HepG2 (cell line): ENCODE data around the gene CLDN19. TPM values are rescaled to one million over a fixed set of nuclear protein-coding genes. Genes with fewer than 3 reads are reported as not detected.

Experiments used
- ATF7-NPFF ChIP-seq: sonication (generic); formaldehyde crosslinking; IDR thresholded peaks from 2 replicates; pipeline ENCODE4 v1.8.1; 2023; ENCODE audit warnings: mild to moderate bottlenecking, low read depth, missing genetic modification reagents, moderate library complexity
- CBX1 ChIP-seq: IDR thresholded peaks from one replicate; pipeline ENCODE4 v1.6.1; 2016; ENCODE audit warnings: antibody characterized with exemption, low read depth
- CHD4 ChIP-seq: fragments of 200-600 bp; sonication (generic); IDR thresholded peaks from 2 replicates; pipeline ENCODE4 v1.7.0; 2017; ENCODE audit warnings: mild to moderate bottlenecking, low read length, borderline replicate concordance
- GTF3A ChIP-seq: sonication (generic); formaldehyde crosslinking; conservative IDR thresholded peaks from 2 replicates; pipeline ENCODE4 v1.4.0; 2020; ENCODE audit warnings: mild to moderate bottlenecking, missing genetic modification reagents
- HOXA3 ChIP-seq: sonication (generic); formaldehyde crosslinking; IDR thresholded peaks from 2 replicates; pipeline ENCODE4 v1.5.0; 2020; ENCODE audit warnings: missing genetic modification reagents
- JUND ChIP-seq: sonication (generic); formaldehyde crosslinking; IDR thresholded peaks from 2 replicates; pipeline ENCODE4 v1.8.0; 2022; ENCODE audit warnings: mild to moderate bottlenecking, missing genetic modification reagents
- MED1 ChIP-seq: sonication (generic); formaldehyde crosslinking; IDR thresholded peaks from 2 replicates; pipeline ENCODE4 v1.4.0; 2020; ENCODE audit warnings: missing genetic modification reagents
- RCOR2 ChIP-seq: IDR thresholded peaks from 2 replicates; pipeline ENCODE4 v1.6.1; 2016; ENCODE audit warnings: missing biosample characterization, missing genetic modification reagents
- SP4 ChIP-seq: sonication (generic); formaldehyde crosslinking; IDR thresholded peaks from 2 replicates; pipeline ENCODE4 v1.8.1; 2023; ENCODE audit warnings: mild to moderate bottlenecking, missing genetic modification reagents
- YEATS4 ChIP-seq: sonication (generic); formaldehyde crosslinking; IDR thresholded peaks from 2 replicates; pipeline ENCODE4 v1.4.0; 2020; ENCODE audit warnings: missing genetic modification reagents, borderline replicate concordance
- ZFP62 ChIP-seq: sonication (generic); formaldehyde crosslinking; IDR thresholded peaks from 2 replicates; pipeline ENCODE4 v1.4.0; 2020; ENCODE audit warnings: missing genetic modification reagents
- ZNF296 ChIP-seq: sonication (generic); formaldehyde crosslinking; conservative IDR thresholded peaks from 2 replicates; pipeline ENCODE4 v1.5.0; 2020; ENCODE audit warnings: mild to moderate bottlenecking, missing genetic modification reagents
- ZNF570 ChIP-seq: sonication (generic); formaldehyde crosslinking; IDR thresholded peaks from 2 replicates; pipeline ENCODE4 v1.4.0; 2020; ENCODE audit warnings: mild to moderate bottlenecking, missing genetic modification reagents, borderline replicate concordance
- ZNF841 ChIP-seq: sonication (generic); formaldehyde crosslinking; IDR thresholded peaks from 2 replicates; pipeline ENCODE4 v1.8.1; 2023; ENCODE audit warnings: missing genetic modification reagents, borderline replicate concordance
- polyA plus RNA-seq, 8 experiments: library from polyadenylated mRNA; depleted of rRNA in 3 of 8; stranded (reverse) in 7 of 8; unstranded in 1 of 8; fragments of >200 nt; fragmentation: Illumina TruSeq in 4 of 8; extraction: Trizol in 4 of 8; gene quantifications; 2 replicates each; pipeline versions ENCODE4 v1.2.1 to v1.2.3, GENCODE V29; 2011 to 2016; ENCODE audit warnings: low read depth in 4 of 8, missing spikeins in 1 of 8, mixed read lengths in 1 of 8; ENCODE audit not compliant: insufficient read depth in 1 of 8
- total RNA-seq, 5 experiments: library from RNA; depleted of rRNA; stranded (reverse); fragments of >200 nt; fragmentation: Illumina TruSeq; extraction: Trizol; gene quantifications; 2 replicates each; pipeline ENCODE4 v1.2.3, GENCODE V29; 2016; ENCODE audit warnings: low read depth in 1 of 5
- TF ChIP-seq, protein P1 (sequence below): sonication (generic); formaldehyde crosslinking; IDR thresholded peaks from 2 replicates; pipeline ENCODE4 v1.5.0; 2020; ENCODE audit warnings: mild to moderate bottlenecking, missing genetic modification reagents
- TF ChIP-seq, protein P2 (sequence below): IDR thresholded peaks from 2 replicates; pipeline ENCODE4 v1.6.1; 2018; ENCODE audit warnings: missing genetic modification reagents
- TF ChIP-seq, protein P3 (sequence below): sonication (generic); formaldehyde crosslinking; IDR thresholded peaks from 2 replicates; pipeline ENCODE4 v1.5.0; 2020; ENCODE audit warnings: missing genetic modification reagents
- TF ChIP-seq, protein P4 (sequence below): sonication (generic); formaldehyde crosslinking; IDR thresholded peaks from 2 replicates; pipeline ENCODE4 v1.4.0; 2020; ENCODE audit warnings: mild to moderate bottlenecking, low read depth, missing genetic modification reagents
- TF ChIP-seq, protein P5 (sequence below): sonication (generic); formaldehyde crosslinking; IDR thresholded peaks from 2 replicates; pipeline ENCODE4 v1.4.0; 2020; ENCODE audit warnings: missing genetic modification reagents, low read depth, mild to moderate bottlenecking, borderline replicate concordance
- TF ChIP-seq, protein P6 (sequence below): IDR thresholded peaks from 2 replicates; pipeline ENCODE4 v1.6.1; 2016; ENCODE audit warnings: missing compliant biosample characterization, missing genetic modification reagents, borderline replicate concordance

The CLDN19 gene
- total and polyA plus RNA-seq, 2 of the 13 experiments (the other 11 are each of a cell fraction or from before 2014, with no cell fraction given): 5.0 to 7.6 TPM

DNA sequence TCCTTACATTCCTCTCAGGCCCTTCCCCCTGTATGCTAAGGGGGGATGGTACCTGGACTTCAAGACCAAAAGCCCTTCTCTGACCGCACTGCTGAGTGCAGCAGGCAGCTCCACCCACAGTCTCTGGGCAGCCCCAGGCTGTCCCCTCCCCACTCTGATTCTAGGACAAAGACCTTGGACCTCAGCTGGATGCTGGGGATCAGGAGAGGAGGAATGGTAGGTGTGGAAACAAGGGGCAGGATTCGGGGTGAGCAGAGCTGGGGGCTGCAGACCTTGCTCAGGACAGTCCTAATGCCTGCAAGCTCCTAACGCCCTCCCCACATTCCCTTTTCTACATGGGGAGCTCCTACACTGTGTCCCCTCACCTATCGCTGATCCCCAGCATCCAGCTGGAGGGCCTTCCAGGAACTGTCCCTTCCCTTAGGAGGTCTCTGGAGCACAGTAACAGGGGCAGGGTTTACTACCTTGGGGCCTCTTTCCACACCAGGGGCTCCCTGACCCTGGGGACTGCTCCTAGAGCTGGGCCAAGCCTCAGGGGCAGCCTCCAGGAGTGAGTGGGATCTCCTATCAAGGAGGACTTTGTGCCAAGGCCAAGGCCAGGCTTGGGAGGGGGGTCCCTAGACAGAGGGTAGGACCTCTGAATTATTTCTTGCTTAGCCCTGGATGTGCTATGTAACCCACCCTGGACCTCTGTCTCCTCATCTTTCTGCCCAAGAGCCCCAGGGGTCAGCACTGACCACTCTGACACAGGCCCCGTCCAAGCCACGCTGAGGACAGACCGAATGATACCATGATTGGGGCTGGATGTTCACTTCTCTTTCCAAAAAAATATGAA lies 5.6 kb downstream of the CLDN19 start (continued):
- no peak for TF ChIP-seq MED1 (CRISPR knock-in tag)
- no peak for TF ChIP-seq ZNF296 (CRISPR knock-in tag)
- TF ChIP-seq SP4 (CRISPR knock-in tag): no peak
- TF ChIP-seq CHD4: no peak
- no peak for TF ChIP-seq HOXA3 (CRISPR knock-in tag)
- TF ChIP-seq ZNF841: no peak
- TF ChIP-seq, protein P1, sequence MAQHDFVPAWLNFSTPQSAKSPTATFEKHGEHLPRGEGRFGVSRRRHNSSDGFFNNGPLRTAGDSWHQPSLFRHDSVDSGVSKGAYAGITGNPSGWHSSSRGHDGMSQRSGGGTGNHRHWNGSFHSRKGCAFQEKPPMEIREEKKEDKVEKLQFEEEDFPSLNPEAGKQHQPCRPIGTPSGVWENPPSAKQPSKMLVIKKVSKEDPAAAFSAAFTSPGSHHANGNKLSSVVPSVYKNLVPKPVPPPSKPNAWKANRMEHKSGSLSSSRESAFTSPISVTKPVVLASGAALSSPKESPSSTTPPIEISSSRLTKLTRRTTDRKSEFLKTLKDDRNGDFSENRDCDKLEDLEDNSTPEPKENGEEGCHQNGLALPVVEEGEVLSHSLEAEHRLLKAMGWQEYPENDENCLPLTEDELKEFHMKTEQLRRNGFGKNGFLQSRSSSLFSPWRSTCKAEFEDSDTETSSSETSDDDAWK (CRISPR knock-in tag): no peak
- no peak for TF ChIP-seq YEATS4 (CRISPR knock-in tag)
- no peak for TF ChIP-seq RCOR2
- TF ChIP-seq, protein P2, sequence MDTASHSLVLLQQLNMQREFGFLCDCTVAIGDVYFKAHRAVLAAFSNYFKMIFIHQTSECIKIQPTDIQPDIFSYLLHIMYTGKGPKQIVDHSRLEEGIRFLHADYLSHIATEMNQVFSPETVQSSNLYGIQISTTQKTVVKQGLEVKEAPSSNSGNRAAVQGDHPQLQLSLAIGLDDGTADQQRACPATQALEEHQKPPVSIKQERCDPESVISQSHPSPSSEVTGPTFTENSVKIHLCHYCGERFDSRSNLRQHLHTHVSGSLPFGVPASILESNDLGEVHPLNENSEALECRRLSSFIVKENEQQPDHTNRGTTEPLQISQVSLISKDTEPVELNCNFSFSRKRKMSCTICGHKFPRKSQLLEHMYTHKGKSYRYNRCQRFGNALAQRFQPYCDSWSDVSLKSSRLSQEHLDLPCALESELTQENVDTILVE (CRISPR knock-in tag): no peak
- no peak for TF ChIP-seq ATF7-NPFF
- TF ChIP-seq, protein P3, sequence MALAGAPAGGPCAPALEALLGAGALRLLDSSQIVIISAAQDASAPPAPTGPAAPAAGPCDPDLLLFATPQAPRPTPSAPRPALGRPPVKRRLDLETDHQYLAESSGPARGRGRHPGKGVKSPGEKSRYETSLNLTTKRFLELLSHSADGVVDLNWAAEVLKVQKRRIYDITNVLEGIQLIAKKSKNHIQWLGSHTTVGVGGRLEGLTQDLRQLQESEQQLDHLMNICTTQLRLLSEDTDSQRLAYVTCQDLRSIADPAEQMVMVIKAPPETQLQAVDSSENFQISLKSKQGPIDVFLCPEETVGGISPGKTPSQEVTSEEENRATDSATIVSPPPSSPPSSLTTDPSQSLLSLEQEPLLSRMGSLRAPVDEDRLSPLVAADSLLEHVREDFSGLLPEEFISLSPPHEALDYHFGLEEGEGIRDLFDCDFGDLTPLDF (CRISPR knock-in tag): no peak
- TF ChIP-seq JUND: no peak
- TF ChIP-seq, protein P4, sequence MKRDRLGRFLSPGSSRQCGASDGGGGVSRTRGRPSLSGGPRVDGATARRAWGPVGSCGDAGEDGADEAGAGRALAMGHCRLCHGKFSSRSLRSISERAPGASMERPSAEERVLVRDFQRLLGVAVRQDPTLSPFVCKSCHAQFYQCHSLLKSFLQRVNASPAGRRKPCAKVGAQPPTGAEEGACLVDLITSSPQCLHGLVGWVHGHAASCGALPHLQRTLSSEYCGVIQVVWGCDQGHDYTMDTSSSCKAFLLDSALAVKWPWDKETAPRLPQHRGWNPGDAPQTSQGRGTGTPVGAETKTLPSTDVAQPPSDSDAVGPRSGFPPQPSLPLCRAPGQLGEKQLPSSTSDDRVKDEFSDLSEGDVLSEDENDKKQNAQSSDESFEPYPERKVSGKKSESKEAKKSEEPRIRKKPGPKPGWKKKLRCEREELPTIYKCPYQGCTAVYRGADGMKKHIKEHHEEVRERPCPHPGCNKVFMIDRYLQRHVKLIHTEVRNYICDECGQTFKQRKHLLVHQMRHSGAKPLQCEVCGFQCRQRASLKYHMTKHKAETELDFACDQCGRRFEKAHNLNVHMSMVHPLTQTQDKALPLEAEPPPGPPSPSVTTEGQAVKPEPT: no peak
- TF ChIP-seq ZNF570 (CRISPR knock-in tag): no peak
- TF ChIP-seq, protein P5, sequence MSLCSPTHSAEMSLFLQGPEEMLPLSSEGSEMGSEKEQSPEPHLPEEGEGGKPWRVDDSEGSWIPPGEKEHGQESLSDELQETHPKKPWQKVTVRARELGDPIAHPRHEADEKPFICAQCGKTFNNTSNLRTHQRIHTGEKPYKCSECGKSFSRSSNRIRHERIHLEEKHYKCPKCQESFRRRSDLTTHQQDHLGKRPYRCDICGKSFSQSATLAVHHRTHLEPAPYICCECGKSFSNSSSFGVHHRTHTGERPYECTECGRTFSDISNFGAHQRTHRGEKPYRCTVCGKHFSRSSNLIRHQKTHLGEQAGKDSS (CRISPR knock-in tag): no peak
- no peak for TF ChIP-seq GTF3A
- TF ChIP-seq, protein P6, sequence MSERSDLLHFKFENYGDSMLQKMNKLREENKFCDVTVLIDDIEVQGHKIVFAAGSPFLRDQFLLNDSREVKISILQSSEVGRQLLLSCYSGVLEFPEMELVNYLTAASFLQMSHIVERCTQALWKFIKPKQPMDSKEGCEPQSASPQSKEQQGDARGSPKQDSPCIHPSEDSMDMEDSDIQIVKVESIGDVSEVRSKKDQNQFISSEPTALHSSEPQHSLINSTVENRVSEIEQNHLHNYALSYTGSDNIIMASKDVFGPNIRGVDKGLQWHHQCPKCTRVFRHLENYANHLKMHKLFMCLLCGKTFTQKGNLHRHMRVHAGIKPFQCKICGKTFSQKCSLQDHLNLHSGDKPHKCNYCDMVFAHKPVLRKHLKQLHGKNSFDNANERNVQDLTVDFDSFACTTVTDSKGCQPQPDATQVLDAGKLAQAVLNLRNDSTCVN (CRISPR knock-in tag): no peak
- TF ChIP-seq CBX1: no peak
- no peak for TF ChIP-seq ZFP62 (CRISPR knock-in tag)
